AG04450 (cell line): ENCODE data around the gene PARD6B. TPM values are rescaled to one million over a fixed set of nuclear protein-coding genes. Genes with fewer than 3 reads are reported as not detected.

Experiments used
- CTCF ChIA-PET: fragments of 300-600, 350-600 bp; formaldehyde crosslinking; extraction: SDS; loops from one replicate; lab custom pipeline; 2022; ENCODE audit warnings: antibody characterized with exemption, inconsistent platforms; lab: Charles Lee
- POLR2A ChIA-PET: fragments of 350-600 bp; formaldehyde crosslinking; extraction: SDS; loops from one replicate; lab custom pipeline; 2021; ENCODE audit warnings: antibody characterized with exemption, inconsistent platforms; lab: Yijun Ruan, JAX
- DNase-seq: peaks from one replicate; pipeline ENCODE4 v3.0.0-alpha.2; 2011; ENCODE audit warnings: low read depth, low spot score
- H3K27ac ChIP-seq: one replicate; pipeline ENCODE4 v1.5.1; 2012; ENCODE audit warnings: low read depth, low read length, control low read depth
- H3K27me3 ChIP-seq: one replicate; pipeline ENCODE4 v1.6.0; 2012; ENCODE audit warnings: low read length; ENCODE audit not compliant: control insufficient read depth, insufficient read depth
- H3K4me3 ChIP-seq: 2 replicates; pipeline ENCODE4 v1.5.1; 2011; ENCODE audit warnings: mild to moderate bottlenecking, low read depth, low read length, control low read depth
- H3K9me3 ChIP-seq: 2 replicates; pipeline ENCODE4 v1.5.1; 2012; ENCODE audit warnings: low read length; ENCODE audit not compliant: control insufficient read depth, insufficient read depth
- polyA plus RNA-seq: library from polyadenylated mRNA; depleted of rRNA; stranded (reverse); fragments of >200 nt; gene quantifications from 2 replicates; pipeline ENCODE4 v1.2.3, GENCODE V29; 2011; rRNA removed
- TF ChIP-seq, protein P1 (sequence below): IDR thresholded peaks from 2 replicates; pipeline ENCODE4 v1.5.1; 2011; ENCODE audit warnings: low read depth, low read length, control low read depth, inconsistent platforms

The PARD6B gene
- polyA plus RNA-seq, 1 experiment: 0.71 TPM

DNA sequence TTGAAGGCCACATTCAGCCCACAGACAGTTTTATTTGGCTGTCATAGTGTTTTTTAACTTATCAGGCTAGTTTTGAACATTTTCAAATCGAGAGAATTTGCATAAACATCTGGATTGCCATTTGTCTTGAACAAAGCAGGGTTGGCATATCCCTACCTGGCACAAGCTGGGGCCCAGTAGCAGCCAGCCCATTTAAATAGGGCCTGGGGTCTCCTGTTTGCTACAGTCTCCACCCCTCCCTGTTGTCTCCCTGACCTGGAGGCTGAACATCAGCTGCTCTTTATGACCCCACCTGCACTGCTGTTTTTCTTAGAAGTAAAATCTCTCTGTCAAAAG is 73.9 kb downstream of the PARD6B start:
- Histone ChIP-seq H3K27me3 (no peaks in the 10 kb centered on the region), H3K4me3 (no peak overlapping the region), H3K9me3 (no peaks in the 10 kb centered on the region), H3K27ac (no peak overlapping the region)
- ChIA-PET CTCF (no interaction called here), POLR2A (no interaction called here)
- no peak for DNase-seq
- TF ChIP-seq, protein P1, sequence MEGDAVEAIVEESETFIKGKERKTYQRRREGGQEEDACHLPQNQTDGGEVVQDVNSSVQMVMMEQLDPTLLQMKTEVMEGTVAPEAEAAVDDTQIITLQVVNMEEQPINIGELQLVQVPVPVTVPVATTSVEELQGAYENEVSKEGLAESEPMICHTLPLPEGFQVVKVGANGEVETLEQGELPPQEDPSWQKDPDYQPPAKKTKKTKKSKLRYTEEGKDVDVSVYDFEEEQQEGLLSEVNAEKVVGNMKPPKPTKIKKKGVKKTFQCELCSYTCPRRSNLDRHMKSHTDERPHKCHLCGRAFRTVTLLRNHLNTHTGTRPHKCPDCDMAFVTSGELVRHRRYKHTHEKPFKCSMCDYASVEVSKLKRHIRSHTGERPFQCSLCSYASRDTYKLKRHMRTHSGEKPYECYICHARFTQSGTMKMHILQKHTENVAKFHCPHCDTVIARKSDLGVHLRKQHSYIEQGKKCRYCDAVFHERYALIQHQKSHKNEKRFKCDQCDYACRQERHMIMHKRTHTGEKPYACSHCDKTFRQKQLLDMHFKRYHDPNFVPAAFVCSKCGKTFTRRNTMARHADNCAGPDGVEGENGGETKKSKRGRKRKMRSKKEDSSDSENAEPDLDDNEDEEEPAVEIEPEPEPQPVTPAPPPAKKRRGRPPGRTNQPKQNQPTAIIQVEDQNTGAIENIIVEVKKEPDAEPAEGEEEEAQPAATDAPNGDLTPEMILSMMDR: no peak

DNA sequence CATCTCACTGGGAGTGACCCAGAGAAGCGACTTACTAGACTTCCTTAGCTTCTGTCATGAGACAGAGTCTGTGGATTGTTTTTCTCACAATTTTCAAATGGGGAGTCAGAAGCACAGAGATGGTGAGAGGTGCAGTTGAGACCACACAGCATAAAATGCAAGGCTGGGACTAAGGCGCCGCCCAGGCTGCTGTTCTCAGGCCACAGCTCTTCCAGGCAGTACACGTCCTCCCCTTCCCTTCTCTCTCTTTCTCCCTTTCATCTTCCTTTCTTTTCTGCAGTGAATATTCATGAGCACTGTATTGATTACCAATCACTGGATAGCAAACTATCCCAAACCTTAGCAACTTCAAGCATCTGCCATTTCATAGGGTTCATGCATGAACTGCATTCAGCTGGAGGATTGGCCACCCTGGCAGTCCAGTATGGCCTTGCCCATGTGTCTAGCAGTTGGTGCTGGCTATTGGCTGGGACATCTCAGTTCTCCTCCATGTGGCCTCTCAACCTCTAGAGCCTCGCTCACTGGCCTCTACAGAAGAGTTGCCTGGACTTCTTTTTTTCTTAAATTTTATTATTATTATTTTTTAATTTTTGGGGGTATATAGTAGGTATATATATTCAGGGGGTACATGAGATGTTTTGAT is 74.9 kb downstream of the PARD6B start:
- H3K9me3 ChIP-seq: no peaks in the 10 kb centered on the region
- no peak overlapping the region for H3K27ac ChIP-seq
- no peaks in the 10 kb centered on the region for H3K27me3 ChIP-seq
- DNase-seq: no peak
- ChIA-PET POLR2A (interaction anchor here (0.5 kb wide), 1 partner anchor 15 kb away, joined by 7 read pairs; no protein-coding TSS in a partner anchor), CTCF (no interaction called here)
- H3K4me3 ChIP-seq: no peak overlapping the region
- TF ChIP-seq, protein P1: no peak

Other genes with a start within 250 kb of the PARD6B start
- 49.4 and 54.7 TPM in 2 replicates for gene PTPN1, start 221.2 kb upstream of the PARD6B start, polyA plus RNA-seq
- 11.5 and 15.2 TPM in 2 replicates for gene RIPOR3, start 40.0 kb upstream of the PARD6B start, polyA plus RNA-seq
- 37.3 and 37.7 TPM in 2 replicates for gene BCAS4, start 63.5 kb downstream of the PARD6B start, polyA plus RNA-seq
- gene ADNP, start 199.9 kb downstream of the PARD6B start, polyA plus RNA-seq: 36.8 and 40.5 TPM in 2 replicates
- gene DPM1, start 227.0 kb downstream of the PARD6B start, polyA plus RNA-seq: 48.6 and 67.5 TPM in 2 replicates
- 3.8 and 4.0 TPM in 2 replicates for gene MOCS3, start 227.2 kb downstream of the PARD6B start, polyA plus RNA-seq